OCI-LY3 (cell line): Measurements from ENCODE around the gene URB1.

Experiments used
- H2AFZ ChIP-seq: fragments of 200-600, 300-600 bp; shearing (Covaris generic); 2 replicates; pipeline ENCODE4 v1.6.0; 2014; ENCODE audit warnings: antibody characterized with exemption, low read depth, low read length
- H3K27ac ChIP-seq: fragments of 200-600, 300-600 bp; sonication (generic); 2 replicates; pipeline ENCODE4 v1.5.1; 2014; ENCODE audit warnings: mild to moderate bottlenecking, low read length, moderate library complexity, mixed read lengths
- H3K27me3 ChIP-seq: fragments of 200-600, 300-600 bp; sonication (generic); 2 replicates; pipeline ENCODE4 v1.6.1; 2014; ENCODE audit warnings: low read depth, low read length, mixed read lengths
- H3K36me3 ChIP-seq: fragments of 200-600, 300-600 bp; sonication (generic); replicated peaks from 2 replicates; pipeline ENCODE3; 2014; ENCODE audit warnings: low read depth, low read length, mixed read lengths
- H3K4me1 ChIP-seq: fragments of 300-600, 200-600 bp; sonication (generic); 2 replicates; pipeline ENCODE4 v1.6.1; 2014; ENCODE audit warnings: low read length, mixed read lengths
- H3K4me2 ChIP-seq: fragments of 200-600, 300-600 bp; sonication (generic); 2 replicates; pipeline ENCODE4 v1.6.1; 2014; ENCODE audit warnings: low read length, mixed read lengths
- H3K4me3 ChIP-seq: fragments of 300-600, 200-600 bp; sonication (generic); 2 replicates; pipeline ENCODE4 v1.5.1; 2014; ENCODE audit warnings: antibody characterized with exemption, mild to moderate bottlenecking, low read length, moderate library complexity
- H3K79me2 ChIP-seq: fragments of 300-600, 200-600 bp; shearing (Covaris generic); 2 replicates; pipeline ENCODE4 v1.6.1; 2014; ENCODE audit warnings: mild to moderate bottlenecking, low read length, mixed read lengths
- H3K9ac ChIP-seq: fragments of 300-600, 200-600 bp; shearing (Covaris generic); 2 replicates; pipeline ENCODE4 v1.6.0; 2014; ENCODE audit warnings: mild to moderate bottlenecking, low read length, moderate library complexity
- H3K9me3 ChIP-seq: fragments of 200-600, 300-600 bp; shearing (Covaris generic); 2 replicates; pipeline ENCODE4 v1.6.1; 2014; ENCODE audit warnings: low read length, mixed read lengths; ENCODE audit not compliant: insufficient read depth
- H4K20me1 ChIP-seq: fragments of 200-600, 300-600 bp; sonication (generic); 2 replicates; pipeline ENCODE4 v1.6.1; 2016; ENCODE audit warnings: low read length, mixed read lengths; ENCODE audit not compliant: insufficient read depth
- EZH2phosphoT487 ChIP-seq: fragments of 200-600 bp; shearing (Covaris generic); IDR thresholded peaks from 2 replicates; pipeline ENCODE4 v1.6.1; 2018; ENCODE audit warnings: antibody characterized with exemption, mixed run types, low read depth
- TF ChIP-seq, protein P1 (sequence below): fragments of 200-600, 300-600 bp; sonication (generic); IDR thresholded peaks from 2 replicates; pipeline ENCODE4 v1.5.1; 2014; ENCODE audit warnings: antibody characterized with exemption, low read length, low read depth

URB1 gene

DNA sequence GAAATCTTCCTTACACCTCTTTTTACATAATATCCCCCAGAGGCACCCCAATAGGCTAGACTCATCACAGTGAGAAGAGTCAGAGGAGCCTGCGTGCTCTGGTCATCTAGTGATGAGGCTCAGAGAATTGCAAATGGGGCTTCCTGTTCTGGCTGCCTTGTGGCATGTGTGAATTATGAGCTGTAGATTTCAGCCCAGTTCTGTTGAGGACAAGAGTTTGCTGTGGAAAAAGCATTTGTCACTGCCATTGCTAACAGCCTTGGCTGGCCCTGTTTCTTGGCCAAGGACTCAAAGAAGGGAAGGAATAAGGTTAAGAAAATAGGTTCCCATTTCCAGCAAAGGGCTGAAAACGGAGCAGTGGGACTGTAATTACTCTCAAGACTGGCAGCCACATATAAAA, 63.5 kb downstream of the URB1 start:
- TF ChIP-seq EZH2phosphoT487 = no peak
- TF ChIP-seq, protein P1, sequence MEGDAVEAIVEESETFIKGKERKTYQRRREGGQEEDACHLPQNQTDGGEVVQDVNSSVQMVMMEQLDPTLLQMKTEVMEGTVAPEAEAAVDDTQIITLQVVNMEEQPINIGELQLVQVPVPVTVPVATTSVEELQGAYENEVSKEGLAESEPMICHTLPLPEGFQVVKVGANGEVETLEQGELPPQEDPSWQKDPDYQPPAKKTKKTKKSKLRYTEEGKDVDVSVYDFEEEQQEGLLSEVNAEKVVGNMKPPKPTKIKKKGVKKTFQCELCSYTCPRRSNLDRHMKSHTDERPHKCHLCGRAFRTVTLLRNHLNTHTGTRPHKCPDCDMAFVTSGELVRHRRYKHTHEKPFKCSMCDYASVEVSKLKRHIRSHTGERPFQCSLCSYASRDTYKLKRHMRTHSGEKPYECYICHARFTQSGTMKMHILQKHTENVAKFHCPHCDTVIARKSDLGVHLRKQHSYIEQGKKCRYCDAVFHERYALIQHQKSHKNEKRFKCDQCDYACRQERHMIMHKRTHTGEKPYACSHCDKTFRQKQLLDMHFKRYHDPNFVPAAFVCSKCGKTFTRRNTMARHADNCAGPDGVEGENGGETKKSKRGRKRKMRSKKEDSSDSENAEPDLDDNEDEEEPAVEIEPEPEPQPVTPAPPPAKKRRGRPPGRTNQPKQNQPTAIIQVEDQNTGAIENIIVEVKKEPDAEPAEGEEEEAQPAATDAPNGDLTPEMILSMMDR = no peak
- no peak overlapping the region for H3K9ac ChIP-seq
- no peaks in the 10 kb centered on the region for H4K20me1 ChIP-seq
- no peak overlapping the region for H3K4me3 ChIP-seq
- H3K79me2 ChIP-seq = no peaks in the 10 kb centered on the region
- H2AFZ ChIP-seq = no peak overlapping the region
- H3K27ac ChIP-seq = no peak overlapping the region
- H3K27me3 ChIP-seq = no peaks in the 10 kb centered on the region
- H3K4me1 ChIP-seq = no peaks in the 10 kb centered on the region
- H3K4me2 ChIP-seq = no peak overlapping the region
- peaks cover 58% of the 10 kb centered on the region for H3K36me3 ChIP-seq
- H3K9me3 ChIP-seq = no peaks in the 10 kb centered on the region

DNA sequence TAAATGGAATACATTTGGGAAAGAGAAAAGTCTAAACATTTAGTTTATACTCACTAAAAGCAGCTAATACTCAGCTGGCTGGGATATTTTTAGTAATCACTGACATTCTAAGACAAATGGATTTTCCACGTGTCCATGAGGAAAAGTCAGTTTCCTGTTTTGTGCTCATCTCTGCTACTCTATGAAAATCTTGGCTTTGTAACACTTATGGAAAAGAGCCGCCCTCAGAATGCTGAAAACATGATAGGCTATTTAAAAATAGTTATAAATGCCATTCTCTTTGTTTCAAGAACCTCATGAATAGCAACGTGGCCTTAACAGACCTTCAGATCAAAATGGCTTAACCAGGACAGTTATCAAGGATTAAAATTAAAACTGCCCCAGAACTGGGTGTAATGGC, 64.2 kb downstream of the URB1 start:
- Histone ChIP-seq H3K9ac (no peak overlapping the region), H3K79me2 (no peaks in the 10 kb centered on the region), H3K4me2 (no peak overlapping the region), H3K27me3 (no peaks in the 10 kb centered on the region), H3K9me3 (no peaks in the 10 kb centered on the region), H2AFZ (no peak overlapping the region), H3K4me3 (no peak overlapping the region), H3K36me3 (peaks cover 58% of the 10 kb centered on the region), H3K4me1 (no peaks in the 10 kb centered on the region), H4K20me1 (no peaks in the 10 kb centered on the region), H3K27ac (no peak overlapping the region)
- TF ChIP-seq EZH2phosphoT487 = no peak
- TF ChIP-seq, protein P1 = no peak

DNA sequence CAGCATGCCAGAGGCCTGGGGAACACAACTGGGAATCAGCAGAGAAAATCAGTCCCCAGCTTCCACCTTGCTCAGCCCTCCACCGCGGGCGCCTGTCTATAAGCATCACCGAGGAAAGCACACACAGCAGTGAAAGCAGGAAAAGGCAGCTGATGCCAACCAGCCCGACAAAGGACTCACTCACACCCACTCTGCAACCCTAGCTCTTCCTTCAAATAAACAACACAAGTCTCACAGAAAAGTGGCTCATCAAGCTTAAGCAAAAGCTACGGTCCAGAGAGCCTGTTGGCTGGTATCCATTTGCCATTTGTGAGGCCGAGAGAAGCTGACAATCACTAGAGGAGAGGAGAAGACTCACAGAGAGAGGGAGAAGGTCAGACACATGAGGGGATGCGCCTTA, 67.1 kb downstream of the URB1 start:
- Histone ChIP-seq H3K4me2 (no peak overlapping the region), H3K36me3 (peaks cover 48% of the 10 kb centered on the region), H2AFZ (no peak overlapping the region), H3K27ac (no peak overlapping the region), H3K27me3 (no peaks in the 10 kb centered on the region), H4K20me1 (no peaks in the 10 kb centered on the region), H3K9ac (no peak overlapping the region), H3K79me2 (no peaks in the 10 kb centered on the region), H3K4me1 (no peaks in the 10 kb centered on the region), H3K4me3 (no peak overlapping the region), H3K9me3 (no peaks in the 10 kb centered on the region)
- no peak for TF ChIP-seq EZH2phosphoT487
- TF ChIP-seq, protein P1 = no peak

DNA sequence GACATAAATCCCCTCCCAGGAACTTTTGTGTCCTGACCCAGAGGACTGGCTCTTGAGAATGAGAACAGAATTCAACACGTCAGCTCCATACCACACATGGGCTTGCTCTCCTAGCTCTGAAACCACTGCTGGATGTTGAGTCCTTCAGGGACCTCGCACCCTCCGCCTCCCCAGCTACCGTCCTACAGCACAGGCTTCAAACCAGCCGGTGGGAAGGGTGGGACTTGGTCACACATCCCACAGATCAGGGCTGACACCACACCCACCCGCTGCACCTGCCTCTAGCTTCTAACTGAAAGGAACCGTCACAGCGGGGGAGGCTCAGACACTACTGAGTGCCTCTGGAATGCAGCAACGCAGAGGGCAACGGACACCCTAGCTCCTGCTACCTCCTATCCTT, 70.1 kb downstream of the URB1 start:
- H3K4me3 ChIP-seq = no peak overlapping the region
- H3K79me2 ChIP-seq = no peaks in the 10 kb centered on the region
- H3K9ac ChIP-seq = no peak overlapping the region
- no peaks in the 10 kb centered on the region for H4K20me1 ChIP-seq
- H3K4me2 ChIP-seq = no peak overlapping the region
- no peaks in the 10 kb centered on the region for H3K4me1 ChIP-seq
- H3K9me3 ChIP-seq = no peaks in the 10 kb centered on the region
- TF ChIP-seq, protein P1 = no peak
- TF ChIP-seq EZH2phosphoT487 = no peak
- H2AFZ ChIP-seq = no peak overlapping the region
- H3K27me3 ChIP-seq = no peaks in the 10 kb centered on the region
- H3K27ac ChIP-seq = no peak overlapping the region
- peaks cover 38% of the 10 kb centered on the region for H3K36me3 ChIP-seq
